Measurements from ENCODE around the gene XPNPEP3.
A peak's percentile ranks its signal among the peaks of the same experiment; 100 is the strongest.

XPNPEP3 gene

DNA sequence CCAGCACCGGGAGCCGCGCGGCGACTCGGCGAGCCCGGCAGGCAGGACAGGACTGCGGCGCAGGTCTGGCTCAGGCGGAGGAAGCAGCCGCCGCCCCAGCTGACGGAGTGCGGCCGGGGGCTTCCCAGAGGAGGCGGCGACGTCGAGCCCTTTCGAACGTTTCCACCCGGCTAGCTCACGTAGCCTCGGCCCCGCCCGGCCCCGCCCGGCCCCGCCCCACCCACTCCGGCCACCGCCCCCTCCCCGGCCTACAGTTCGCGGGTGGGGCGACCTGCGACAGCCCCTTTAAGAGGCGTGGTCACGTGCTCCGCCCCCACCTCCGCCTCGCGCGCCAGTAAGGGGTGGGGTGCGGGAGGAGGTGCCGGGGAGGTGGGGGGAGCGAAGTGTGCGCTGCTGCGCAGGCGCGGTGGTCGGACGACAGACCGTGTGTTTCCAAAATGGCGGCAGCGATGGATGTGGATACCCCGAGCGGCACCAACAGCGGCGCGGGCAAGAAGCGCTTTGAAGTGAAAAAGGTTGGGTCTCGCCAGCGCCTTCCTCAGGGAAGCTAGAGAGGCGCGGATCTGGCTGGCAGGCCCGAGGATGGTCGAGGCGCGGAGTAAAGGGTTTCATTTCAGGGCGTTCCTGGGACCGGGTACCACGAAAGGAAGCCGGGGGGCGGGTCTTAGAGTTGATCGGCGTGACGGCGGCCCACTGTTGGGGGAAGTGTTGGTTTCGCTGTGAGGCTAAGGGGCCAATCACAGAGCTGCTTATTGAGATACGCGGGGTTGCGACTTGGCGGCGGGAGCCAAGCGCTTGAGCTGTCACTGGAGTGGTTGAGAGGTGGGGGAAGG lies 94.2 kb downstream of the XPNPEP3 start, which contains the start of gene RBX1:
RBX1 (plus strand) TSS at position 417 of the 833 bp plus-strand sequence; CDS start at position 438, 21 bp downstream.
- DNase-seq (ENCODE audit: low read depth), result peak; percentile 97

DNA sequence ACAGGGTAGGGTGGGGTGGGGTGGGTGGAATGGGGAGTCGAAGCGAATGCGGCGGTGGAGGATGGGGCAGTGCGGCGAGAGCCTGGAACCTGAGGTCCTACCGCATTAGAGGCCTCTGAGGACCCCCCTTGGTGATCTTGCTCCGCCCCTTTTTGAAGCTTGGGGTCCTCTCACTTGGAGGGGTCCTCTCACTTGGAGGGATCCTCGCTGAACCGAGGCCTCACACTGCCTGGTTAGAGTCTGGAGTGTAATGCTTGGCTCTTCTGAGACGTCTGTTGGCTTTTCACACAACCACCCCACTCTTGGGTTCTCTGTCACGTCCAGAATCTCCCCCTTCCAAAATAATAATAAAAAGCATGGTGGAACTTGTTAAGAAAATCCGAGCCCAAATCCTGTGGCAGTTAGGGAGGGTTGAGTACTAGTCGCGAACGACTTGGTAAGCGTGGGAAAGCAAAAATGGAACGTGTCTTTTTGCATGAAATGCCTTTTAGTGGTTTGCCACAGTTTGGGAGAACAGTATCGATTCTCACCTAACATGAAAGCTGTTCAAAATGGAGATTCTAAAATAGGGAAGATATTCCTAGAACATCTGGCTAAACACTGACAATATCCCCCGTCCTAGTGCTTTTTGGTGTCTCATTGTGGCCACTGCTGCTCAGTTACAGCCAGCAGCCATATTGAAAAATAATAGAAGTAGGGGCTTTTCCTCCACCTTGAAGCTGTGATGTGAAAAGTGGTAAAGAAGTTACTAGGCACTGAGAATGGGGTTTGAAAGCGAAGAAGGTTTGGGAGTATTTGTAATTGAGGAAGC lies 95.1 kb downstream of the XPNPEP3 start:
- no peak for DNase-seq (ENCODE audit: low read depth)

DNA sequence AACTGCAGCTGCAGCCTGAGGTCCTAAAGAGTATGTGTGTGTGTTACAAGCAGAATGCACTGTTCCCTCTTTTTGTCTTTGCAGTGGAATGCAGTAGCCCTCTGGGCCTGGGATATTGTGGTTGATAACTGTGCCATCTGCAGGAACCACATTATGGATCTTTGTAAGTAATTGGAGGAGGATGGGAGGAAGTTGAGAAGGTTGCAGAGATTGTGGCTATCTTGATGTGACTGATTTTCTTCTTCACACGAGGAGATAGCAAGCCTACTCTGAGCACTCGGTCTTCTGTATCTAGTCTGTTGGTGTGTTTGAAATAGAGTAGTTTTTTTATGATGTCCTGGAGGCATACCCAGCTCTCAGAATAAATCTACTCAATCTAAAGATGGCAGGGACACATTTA lies 96.5 kb downstream of the XPNPEP3 start:
- DNase-seq (ENCODE audit: low read depth), result no peak

DNA sequence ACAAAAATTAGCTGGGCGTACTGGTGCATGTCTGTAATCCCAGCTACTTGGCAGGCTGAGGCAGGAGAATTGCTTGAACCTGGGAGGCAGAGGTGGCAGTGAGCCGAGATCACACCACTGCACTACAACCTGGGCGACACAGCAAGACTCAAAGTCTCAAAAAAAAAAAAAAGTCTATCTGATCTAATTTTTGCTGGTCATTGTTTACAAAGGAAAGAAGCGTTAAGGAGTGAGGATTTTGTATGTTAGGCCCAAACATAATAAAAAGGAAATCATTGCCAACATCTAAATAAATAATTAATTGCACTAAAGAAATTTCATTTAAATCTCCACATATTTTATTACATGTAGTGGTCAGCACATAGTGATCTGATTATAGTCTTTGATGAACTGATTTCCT lies 97.2 kb downstream of the XPNPEP3 start:
- no peak for DNase-seq (ENCODE audit: low read depth)

DNA sequence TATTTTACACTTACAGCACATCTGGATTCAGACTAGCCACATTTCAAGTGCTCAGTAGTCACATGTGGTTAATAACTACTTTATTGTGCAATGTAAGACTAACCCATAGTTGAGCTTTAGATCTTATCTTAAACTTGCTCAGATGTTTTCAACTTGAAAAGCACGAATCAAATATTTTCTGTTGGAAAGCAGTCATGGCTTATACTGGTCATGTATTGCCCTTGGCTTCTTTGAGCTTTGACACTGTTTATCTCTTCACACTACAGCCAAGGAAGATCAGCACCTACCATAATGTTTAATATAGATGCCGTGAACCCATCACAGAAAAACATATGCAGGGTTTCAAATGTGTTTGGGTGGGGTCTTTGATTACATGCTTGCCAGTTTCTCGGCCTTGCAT lies 98.6 kb downstream of the XPNPEP3 start:
- no peak for DNase-seq (ENCODE audit: low read depth)

DNA sequence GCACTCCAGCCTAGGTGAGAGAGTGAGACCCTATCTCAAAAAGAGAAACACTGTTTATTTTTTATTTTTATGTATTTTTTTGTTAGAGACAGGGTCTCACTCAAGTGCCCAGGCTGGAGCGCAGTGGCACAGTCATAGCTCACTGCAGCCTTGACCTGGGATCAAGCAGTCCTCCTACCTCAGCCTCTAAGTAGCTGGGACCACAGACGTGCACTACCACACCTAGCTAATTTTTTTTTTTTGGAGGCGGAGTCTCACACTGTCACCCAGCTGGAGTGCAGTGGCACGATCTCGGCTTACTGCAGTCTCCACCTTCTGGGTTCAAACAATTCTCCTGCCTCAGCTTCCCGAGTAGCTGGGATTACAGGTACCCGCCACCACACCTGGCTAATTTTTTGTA lies 100.7 kb downstream of the XPNPEP3 start:
- DNase-seq (ENCODE audit: low read depth), result no peak

DNA sequence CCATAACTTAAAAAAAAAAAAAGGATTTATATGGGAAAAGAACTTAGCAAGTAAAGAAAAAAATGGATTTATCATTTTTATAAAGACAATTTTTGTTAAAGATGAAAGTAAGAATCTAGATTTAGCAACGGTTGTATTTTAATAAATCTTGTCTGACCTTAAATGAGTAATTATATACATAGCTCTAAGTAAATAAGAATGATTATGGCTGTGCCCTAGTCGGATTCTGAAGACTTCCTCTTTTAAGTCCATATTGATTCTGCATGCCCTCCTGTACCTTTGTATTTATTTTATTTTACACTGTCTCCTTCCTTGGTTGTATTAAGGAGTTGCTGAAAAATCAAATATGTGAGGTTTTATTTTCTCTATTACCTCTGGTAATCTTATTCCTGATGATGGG lies 101.4 kb downstream of the XPNPEP3 start:
- no peak for DNase-seq (ENCODE audit: low read depth)

DNA sequence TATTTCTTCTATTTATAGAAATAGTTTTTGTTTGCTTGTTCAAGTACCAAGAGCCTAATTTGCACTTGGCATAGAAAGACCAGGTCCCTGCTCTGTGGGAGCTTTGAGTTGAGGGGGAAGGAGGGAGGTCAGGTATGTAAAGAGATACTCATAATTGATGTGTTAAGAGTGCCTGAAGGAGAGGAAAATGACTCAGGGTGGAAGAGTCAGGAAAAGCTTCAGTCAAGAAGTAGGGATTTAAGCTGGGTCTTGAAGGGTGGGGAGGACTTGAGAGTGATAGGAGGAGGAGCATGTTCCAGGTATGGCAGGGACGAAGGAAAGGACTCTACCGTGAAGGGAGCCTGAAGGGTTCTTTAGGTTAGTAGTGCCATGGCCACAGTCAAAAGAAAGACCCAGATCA lies 103.2 kb downstream of the XPNPEP3 start:
- DNase-seq (ENCODE audit: low read depth), result no peak

DNA sequence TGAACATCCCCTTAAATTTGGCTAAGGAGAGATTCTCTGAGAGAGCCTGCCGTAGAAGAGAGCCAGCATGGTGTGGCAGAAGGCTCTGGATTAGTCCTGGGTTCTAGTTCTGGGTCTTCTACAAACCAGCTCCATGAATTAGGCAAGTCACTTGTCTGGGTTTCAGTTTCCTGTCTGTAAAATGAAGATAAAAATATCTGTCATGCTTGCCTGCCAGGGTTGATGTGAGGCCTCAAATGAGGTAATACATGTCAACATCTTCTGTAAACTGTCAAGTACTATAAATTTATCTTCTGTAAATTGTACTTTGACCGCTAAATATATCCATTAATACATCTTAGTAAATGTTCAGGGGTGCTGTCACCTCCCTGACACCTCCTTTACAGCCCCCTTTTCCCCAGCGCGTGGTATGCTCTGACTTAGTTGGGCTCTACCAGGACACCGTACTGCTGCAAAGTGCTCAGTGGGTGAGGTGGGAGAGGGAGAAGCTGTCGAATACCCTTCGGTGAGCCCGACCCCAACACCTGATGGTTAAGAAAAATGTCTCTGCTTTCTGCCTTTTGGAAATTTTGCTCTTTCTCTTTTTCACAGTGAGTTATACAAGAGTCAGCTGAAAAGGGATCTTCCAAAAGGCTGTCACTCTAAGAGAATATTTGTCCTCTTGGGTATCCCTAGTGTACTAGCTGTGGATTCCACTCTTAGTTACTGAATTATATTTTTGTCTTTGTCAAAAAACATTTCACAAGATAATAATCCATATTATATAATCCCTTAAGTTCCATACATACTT lies 109.2 kb downstream of the XPNPEP3 start:
- no peak for DNase-seq (ENCODE audit: low read depth)

DNA sequence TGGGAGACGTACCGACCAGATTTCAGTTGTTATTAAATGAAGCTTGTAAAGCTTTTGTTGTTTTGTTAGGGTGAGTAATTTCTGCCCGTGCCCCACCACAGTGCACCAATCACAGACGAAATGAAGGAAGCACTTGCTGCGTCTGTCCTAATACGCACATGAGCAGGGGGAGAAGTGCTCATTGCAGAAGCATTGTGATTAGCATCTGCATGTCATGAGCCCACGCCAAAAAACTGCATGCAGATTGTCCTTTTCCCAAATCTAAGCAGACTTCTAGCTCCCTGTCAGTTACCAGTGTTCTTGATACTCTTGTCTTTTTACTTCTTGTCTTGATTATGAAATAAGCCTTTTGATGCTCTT lies 109.8 kb downstream of the XPNPEP3 start:
- no peak for DNase-seq (ENCODE audit: low read depth)

DNA sequence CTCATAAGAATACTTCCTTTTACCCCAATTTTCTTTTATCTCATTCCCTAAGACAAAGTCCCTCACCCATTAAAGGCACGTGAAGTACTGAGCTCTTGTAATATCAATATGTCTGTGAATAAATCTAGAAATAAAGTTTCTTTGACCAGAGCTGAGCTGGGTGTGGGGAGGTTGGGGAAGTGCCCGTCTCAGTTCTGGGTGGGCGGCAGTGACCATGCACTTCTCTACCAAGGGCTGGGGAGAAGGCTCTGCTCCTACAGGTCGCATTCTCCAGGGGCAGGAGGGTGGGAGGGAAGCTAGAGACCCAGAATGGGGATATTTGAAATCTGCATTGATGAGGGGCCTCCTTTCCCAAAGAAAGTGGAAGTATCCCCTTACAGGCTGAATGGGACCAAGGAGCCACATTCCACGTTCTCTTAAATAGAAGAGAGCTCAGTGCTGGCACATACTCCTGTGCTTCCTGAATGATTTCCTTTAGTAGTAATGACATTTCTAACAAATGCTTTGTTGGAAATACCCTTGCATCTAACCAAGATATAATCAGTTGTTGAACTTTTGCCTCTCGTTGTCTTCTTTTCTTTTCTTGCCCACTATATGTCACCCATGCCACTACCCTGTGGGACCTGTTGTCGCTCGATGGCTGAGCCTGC lies 110.3 kb downstream of the XPNPEP3 start:
- DNase-seq (ENCODE audit: low read depth), result no peak

DNA sequence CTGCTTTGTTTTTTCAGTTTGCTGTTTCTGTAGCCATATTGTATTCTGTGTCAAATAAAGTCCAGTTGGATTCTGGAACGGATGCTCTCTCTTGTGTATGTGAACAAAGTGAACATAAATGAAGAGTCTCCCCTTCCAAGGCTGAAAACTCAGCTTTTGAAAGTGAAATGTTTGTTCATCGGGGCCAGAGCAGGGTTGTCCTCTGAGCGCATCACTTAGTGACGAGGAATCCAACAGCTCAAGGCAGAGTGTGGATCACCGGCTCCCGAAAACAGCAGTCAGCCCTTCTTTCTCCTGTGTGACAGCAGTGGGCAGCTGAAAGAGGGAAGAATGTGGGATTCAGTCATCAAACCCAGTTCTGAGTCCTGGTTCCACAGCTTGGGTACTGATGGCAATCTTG lies 115.6 kb downstream of the XPNPEP3 start:
- no peak for DNase-seq (ENCODE audit: low read depth)

DNA sequence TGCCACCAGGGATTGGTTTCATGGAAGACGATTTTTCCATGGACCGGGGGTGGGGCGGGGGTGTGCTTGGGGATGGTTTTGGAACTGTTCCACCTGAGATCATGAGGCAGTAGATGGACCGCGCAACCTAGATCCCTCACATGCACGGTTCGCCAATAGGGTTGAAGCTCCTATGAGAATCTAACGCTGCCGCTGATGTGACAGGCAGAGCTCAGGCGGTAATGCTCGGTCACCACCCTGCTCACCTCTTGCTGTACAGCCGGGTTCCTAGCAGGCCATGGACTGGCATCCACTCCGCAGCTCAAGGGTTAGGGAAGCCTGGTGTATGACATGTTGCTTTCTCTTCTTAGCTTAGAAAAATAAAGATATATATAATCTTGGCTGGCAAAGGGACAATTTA lies 116.2 kb downstream of the XPNPEP3 start:
- DNase-seq (ENCODE audit: low read depth), result no peak

DNA sequence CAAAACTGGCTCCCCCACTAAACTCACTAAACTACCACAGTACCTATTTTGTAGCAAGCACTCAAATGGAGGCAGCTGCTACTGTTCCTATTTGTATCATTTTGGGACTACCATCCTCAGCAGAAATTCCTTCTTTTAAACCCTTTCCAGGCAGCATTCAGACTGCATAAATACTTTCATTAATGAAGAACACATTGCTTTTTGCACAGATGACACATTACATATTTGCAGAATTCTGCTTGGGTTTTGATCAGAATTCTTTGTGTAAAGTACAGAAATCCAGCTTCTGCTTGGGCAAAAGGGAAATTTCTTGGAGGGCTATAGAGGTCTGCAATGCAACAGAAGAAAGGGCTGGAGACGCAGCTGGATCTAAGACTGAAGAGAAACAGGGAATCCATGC lies 118.4 kb downstream of the XPNPEP3 start:
- DNase-seq (ENCODE audit: low read depth), result no peak

DNA sequence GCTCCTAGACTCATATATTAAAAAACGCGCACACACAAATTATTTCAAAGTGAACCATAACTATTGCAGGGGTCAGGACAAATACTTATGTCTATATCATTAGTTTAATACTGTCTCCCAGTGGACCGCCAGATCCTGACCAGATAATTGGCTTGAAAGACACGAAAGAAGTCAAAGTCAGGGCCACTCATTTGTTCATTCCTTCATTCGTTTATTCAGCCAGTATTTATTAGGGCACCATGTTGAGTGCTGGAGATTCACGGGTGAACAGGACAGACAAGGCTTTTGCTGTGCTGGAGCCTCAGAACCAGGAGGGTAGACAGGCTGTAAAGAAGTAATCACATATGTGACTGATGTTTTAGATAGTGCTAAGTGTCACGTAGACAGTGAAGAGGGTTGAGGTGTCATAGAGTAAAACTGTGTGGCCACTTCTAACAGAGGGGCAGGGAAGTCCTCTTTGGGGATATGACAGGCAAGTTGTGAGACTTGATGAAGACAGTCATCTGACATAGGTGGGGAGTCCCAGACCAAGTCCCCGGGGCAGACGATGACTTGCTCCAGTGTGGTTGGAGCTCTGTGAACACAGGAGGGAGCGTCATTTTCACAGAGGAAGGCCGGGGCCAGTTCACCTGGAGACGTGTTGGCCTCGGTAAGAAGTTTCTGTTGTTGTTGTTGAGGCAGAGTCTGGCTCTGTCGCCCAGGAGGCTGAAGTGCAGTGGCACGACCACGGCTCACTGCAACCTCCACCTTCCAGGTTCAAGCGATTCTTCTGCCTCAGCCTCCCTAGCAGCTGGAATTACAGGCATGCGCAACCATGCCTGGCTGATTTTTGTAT lies 120.1 kb downstream of the XPNPEP3 start:
- DNase-seq (ENCODE audit: low read depth), result no peak

DNA sequence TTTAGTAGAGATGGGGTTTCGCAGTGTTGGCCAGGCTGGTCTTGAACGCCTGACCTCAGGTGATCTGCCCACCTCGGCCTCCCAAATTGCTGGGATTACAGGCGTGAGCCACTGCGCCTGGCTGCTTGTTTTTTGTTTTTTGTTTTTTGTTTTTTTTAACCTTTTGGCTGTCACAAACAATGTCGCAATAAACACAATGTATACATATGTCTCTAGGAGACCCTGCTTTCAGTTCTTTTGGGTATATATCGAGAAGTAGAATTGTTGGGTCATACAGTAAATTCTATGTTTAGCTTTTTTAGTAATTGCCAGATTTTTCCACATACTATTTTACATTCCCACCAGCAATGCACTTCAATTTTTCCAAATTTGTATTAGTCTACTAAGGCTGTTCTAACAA lies 122.2 kb downstream of the XPNPEP3 start:
- DNase-seq (ENCODE audit: low read depth), result no peak

DNA sequence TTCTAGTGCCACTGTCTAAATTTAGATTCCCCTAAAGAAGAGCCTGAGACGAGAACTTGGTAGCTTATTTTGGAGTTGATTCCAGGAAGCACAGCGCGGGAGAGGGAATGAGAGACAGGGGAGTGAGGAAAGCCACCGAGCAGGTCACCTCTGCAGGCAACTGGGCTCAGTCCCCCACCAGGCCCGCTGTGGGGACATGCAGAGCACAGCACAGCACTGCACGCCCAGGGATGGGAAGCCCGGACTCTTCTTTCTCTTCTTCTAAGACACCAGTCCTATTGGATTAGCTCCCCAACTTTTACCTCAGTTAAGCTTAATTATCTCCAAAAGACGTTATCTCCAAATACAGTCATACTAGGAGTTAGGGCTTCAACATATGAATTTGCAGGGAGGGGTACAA lies 122.9 kb downstream of the XPNPEP3 start:
- DNase-seq (ENCODE audit: low read depth), result no peak

Data from T-helper 22 cell (primary cell).